Activated naive CD8-positive, alpha-beta T cell treated with anti-CD3 and anti-CD28 coated beads, Interleukin-2, amount 50 U/mL, for 16 hours (primary cell): ENCODE data around the gene NUP93.
"Not testable (repeated sequence)": the region's sequence is repeated elsewhere in the genome, so short reads cannot be mapped to it uniquely, and the experiment has no call there.

Experiments
- DNase-seq: peaks from one replicate; pipeline ENCODE4 v3.0.0-alpha.2; 2020; ENCODE audit warnings: low read depth, low spot score

Gene NUP93

DNA sequence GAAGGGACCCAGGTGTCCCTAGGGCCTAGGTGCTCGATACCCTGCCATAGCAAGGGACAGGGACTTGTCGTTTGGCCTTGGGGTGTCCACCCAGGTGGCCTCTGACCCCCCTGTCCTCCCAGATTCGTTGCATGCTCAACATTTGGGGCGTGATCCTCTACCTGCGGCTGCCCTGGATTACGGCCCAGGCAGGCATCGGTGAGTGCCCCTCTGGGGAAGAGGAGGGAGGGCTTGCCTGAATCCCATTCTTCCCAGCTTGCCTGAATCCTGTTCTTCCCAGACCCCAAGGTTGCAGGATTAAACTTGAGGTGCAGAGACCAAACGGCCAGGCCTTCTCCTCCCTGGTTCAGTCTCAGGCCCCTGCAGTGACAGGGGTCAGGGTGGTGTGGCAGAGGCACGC, 138.2 kb downstream of the NUP93 start:
- no peak for DNase-seq

DNA sequence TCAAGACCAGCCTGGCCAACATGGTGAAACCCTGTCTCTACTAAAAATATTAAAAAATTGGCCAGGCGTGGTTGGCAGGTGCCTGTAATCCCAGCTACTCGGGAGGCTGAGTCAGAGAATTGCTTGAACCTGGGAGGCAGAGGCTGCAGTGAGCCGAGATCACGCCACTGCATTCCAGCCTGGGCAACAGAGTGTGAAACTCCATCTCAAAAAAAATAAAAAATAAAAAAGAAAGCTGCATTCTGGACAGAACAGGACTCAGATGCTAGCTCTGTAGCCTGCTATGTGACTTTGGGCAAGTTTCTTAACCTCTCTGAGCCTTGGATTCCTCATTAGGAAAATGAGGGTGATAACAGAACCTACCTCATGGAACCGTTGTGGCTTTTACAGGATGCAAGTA, 138.8 kb downstream of the NUP93 start:
- not testable (repeated sequence) for DNase-seq

- DNase-seq: no peak
These were observed 139.8 kb downstream of the NUP93 start for GRCh38 chr16:56869513-56870275.

DNA sequence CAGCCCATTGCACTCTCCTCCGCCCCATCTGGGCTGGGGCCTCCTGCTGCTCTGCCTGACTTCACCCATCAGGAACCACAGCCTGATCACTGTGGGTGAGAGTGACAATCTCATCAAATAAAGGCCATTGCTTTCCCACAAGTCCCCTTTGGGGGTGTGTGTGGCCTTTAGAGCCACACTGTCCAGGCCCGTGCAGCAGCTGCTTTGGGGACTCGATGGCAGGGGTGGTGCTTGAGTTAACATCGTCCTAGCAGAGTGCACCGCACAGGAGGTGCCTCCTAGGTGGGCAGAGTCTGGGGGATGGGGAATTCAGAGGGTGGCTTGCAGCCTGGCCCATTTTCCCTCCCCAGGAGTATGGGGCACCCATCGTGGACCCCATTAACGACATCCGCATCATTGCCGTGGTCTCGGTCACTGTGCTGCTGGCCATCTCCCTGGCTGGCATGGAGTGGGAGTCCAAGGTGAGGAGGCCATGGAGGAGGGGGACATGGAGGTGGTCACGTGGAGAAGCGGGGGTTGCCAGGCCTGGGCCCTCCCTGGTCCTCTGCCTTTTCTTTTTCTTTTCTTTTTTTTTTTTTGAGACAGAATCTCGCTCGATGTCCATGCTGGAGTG, 140.5 kb downstream of the NUP93 start:
- no peak for DNase-seq

- no peak for DNase-seq
These were observed 141.3 kb downstream of the NUP93 start for GRCh38 chr16:56871172-56871593.

DNA sequence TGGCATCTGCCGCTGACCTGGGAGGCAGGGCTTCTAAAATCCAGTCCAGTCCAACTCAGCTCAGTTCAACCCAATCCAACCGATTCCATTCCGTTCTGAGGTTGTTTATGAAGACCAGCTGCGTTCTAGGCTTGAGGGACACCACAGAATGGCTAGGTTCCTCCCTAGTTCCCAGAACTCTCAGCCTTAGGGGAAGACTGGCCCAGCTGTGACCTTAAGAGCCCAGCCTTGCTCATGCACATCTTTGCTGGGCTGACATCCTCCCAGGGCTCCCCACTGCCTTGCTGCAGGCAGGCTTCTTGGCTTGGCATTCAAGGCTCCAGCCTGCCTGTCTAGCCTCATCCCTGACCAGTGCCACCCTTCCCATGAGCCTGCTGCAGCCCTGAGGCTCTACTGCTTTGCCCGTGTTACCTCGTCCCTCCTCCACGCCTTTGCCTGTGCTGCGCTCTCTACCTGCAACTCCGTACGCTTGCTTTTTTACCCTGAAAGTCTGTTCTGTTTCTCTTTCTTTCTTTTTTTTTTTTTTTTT, 143.0 kb downstream of the NUP93 start:
- no peak for DNase-seq

DNA sequence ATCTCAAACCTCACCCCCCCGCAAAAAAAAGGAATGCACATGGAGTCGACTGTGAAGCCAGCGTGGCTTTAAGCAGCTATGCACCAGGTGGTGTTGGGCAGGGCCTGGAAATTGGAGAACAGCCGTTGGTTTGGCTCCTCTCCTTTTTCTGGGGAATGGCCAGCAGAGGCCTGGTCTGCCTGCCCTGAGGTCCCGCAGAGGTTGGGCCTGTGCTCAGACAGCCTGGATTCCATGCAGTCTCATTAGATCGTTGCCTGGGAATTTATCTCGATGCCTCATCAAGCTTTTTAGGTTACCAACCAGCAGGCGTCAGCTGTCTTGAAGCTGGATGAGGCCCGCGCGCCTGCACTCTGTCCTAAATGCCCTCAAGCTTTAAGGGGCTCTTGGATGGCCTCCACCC, 144.9 kb downstream of the NUP93 start:
- no peak for DNase-seq

DNA sequence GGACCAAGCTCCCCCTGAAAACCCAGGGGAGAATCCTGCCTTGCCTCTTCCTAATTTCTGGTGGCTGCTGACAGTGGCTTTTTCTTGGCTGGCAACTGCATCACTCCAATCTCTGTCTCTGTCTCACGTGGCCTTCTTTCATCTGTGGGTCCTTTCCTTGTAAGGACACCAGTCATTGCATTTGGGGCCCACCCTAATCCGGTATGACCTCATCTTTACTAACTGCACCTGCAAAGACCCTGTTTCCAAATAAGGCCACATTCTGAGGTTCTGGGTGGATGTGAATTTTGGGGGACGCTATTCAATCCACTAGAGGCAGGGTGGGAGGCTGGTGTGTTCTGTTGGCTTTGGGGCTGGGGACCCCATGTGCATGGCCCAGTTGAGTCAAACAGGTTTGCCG, 146.1 kb downstream of the NUP93 start:
- no peak for DNase-seq

DNA sequence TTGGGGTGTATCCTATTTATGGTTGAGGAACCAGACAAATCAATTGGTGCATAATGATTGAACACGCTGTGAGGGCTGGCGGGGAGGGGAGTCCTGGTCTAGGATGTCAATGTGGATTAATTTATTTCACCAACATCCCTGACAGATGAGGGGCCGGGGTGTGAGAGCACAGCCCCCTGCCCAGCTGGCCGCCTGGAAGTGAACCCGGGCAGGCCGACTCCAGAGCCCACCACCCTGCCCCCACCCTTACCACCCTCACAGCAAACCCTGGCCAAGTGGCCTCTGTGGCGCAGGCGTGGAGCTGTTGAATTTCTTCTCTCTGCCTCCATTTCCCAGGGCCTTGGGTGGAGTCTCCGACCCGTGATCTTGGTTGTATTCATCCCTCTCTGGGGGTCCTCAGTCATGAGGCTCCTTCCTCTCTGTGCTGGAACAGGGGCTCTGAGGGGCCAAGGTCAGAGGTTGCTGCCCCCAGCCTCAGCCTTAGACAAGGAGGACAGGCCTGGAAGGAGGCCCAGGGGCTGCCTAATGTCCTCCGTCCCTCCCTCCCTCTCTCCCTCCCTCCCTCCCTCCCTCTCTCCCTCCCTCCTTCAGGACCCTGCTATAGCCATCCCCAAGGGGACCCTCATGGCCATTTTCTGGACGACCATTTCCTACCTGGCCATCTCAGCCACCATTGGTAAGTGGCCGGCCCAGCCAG, 147.7 kb downstream of the NUP93 start:
- no peak for DNase-seq

DNA sequence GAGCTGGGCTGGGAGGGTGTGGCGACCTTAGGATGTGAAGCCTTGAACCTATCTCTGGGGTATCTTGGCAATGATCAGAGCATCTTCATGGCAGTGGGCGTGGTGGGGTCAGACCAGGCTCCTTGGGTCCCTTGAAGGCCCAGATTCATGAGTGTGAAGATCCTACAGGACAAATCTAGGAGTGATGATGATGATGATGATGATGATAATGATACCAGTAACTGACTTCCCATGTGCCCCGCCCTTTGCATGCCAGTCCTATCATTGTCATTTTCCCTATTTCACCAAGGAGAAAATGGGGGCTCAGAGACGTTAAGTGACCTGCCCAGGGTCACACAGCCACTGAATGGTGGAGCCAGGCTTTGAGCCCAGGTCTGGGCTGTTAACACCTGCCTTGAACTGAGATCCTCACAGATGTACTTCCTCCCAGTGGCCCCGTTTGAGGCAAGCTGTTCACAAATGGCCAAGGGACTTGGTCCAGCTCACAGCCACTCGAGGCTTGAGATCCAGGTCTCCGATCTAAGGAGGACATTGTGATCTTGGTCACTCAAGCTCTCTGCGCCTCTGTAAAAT, 148.4 kb downstream of the NUP93 start:
- DNase-seq: no peak

DNA sequence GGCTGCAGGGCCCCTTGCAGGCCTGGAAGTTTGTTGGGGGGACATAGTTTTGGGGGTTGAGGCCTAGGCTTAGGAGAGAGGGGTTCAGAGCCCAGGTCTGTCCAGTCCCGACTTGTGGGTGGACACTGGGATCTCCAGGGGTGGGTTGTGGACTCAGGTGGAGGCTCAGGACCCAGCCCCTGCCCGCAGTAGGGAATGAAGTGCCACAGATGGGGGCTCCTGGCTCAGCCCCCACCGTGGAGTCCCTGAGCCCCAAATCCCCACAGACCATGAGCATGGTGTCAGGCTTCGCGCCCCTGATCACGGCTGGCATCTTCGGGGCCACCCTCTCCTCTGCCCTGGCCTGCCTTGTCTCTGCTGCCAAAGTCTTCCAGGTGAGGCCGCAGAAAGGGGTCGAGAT, 149.3 kb downstream of the NUP93 start:
- DNase-seq: no peak

GRCh38 chr16:56880176-56880575, 150.2 kb downstream of the NUP93 start:
- DNase-seq: no peak

DNA sequence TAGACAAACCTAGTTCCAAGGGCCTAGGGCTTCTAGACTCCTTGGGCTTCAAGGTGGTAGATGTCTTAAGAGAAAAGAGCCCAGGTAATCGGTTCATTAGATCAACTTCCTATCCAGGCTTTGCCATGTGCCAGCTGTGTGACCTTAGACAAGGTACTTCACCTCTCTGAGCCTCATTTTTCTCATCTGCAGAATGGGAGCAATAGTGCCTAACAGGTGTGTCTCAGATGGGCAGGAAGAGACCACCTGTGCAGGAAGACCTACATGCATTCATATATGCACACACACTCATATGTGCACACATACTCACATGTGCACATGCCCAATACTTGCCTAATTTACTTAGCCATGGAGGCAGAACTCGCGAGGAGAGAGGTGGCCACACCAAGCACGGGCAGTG, 150.8 kb downstream of the NUP93 start:
- DNase-seq: no peak

DNA sequence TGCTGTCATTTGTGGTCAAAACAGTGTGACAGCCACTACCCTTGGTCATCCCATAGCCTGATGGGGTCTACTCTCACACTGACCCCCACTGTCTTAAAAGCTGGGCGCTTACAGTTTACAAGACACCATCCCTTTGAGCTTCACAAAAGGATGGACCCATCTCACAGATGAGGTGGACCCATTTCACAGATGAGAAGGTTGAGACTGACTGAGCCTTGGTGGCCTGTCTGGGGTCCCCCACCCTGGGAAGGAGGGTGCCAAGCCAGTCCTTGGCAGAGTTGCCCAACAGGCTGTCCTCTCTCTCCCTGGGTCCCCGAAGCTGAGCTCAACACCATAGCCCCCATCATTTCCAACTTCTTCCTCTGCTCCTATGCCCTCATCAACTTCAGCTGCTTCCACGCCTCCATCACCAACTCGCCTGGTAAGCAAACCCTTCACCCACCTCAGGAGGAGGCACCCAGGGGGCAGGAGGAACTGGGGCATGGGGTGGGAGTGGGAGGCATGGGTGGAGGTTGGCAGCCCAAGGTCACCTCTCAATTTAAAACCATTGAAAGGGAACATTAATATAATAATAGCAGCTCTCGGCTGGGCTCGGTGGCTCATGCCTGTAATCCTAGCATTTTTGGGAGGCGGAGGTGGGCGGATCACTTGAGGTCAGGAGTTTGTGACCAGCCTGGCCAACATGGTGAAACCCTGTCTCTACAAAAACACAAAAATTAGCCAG, 152.3 kb downstream of the NUP93 start:
- no peak for DNase-seq

GRCh38 chr16:56883586-56883985, 153.7 kb downstream of the NUP93 start:
- no peak for DNase-seq

DNA sequence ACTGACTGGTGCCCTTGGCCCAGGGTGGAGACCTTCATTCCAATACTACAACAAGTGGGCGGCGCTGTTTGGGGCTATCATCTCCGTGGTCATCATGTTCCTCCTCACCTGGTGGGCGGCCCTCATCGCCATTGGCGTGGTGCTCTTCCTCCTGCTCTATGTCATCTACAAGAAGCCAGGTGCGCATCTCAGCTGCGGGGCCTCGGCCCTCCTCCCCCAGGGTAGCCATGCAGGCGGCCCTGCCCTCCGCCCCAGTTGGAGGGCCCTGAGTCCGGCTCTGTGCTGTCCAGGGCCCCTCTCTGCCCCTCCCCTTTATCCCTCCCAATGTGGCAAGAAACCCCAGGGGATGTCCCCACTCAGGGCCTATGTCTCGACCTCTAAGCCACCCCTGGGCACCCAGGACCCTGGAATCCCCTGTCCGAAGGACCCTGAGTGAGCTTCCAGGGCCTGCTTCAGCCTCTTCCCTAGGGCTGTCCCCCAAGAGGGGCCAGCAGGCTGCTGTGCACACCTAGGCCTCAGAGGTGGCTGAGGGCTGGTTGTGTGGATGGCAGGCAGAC, 154.2 kb downstream of the NUP93 start:
- DNase-seq: no peak

- not testable (repeated sequence) for DNase-seq
These were observed 155.0 kb downstream of the NUP93 start for GRCh38 chr16:56884929-56885328.

DNA sequence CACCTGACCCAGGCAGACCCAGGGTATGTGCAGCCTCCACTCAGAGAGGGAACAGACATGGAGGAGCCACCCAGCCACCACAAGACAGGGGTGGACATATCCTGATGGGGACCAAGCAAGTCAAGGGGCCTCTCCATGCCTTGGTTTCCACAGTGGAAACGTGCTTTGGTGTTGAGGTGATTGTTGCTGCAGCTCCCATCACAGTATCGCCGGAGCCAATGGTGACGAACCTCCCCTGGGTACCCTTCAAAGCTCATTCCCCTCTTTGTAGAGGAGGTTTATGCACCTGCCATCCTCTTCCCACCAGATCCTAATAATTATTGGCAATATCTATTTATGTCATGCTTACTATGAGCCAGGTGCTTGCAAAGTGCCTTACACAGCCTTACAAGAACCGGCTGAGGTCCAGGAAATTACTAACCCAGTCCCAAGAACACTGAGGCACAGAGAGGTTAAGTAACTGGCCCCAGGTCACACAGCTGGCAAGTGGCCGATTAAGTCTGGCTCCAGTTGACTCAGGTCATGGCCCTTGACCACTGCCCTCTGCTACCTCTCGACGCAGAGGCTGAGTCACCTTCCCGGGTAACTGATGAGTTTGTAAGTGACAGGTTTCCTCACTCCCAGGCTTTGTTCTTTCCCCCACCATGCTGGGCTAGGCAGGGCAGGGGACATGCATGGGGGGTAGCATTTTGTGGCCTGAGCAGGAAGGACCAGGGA, 155.7 kb downstream of the NUP93 start:
- no peak for DNase-seq

- DNase-seq: no peak
These were observed 156.4 kb downstream of the NUP93 start for GRCh38 chr16:56886296-56886695.

DNA sequence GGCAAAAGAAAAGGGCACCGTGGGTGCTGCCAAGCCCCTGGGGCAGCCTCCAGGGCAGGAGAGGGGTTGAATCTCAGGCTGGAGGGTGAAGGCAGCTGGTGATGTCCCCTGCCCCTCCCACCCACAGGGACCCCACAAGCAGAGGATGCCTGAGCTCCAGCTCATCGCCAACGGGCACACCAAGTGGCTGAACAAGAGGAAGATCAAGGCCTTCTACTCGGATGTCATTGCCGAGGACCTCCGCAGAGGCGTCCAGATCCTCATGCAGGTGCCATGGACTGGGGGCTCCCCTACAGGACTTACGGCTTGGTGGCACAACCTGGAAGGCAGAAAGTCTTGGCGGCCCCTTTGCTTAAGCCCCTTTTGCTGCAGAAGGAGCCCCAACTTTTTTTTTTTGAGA, 156.9 kb downstream of the NUP93 start:
- DNase-seq: no peak

DNA sequence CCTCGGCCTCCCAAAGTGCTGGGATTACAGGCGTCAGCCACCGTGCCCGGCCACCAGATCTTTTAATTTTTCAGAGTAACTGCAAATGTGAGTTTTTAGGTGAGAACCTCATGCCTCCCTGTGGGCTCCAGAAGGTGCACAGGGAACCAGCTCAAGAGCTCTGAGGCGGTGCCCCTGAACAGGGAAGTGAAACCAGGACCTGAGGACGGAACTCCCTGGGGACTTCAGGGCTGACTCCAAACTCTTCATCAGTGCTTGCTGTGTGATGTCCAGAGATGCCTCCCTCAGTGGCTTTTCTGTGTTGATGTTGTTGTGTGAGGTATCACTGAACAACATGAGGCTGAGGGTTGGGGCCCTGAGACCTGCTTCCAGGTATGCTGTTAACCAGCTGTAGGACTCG, 158.9 kb downstream of the NUP93 start:
- DNase-seq: no peak
